ENCODE measurements around the gene TAS2R42. TPM values are rescaled to one million over a fixed set of nuclear protein-coding genes. Genes with fewer than 3 reads are reported as not detected.

The TAS2R42 gene
- total RNA-seq, 1 experiment from 2014 or later, result not detected

DNA sequence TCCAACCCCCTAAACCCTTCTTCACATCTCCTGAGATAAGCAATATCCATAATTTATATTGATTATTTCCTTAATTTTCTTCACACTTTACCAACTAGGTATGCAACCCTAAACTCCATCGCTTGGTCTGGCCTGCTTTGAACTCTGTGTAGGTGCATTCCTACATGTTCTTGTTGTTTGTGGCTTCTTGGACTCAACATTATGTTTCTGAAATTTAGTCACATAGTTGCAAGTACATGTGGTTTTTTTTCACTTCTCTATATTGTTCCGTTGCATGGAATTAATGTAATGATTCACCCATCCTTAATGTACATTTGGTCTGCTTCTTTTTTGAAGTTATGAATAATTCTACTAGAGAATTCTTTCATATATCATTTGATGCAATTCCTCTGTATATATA is 50.7 kb downstream of the TAS2R42 start:
- Histone ChIP-seq H3K36me3 (ENCODE audit: insufficient read depth, low read length) (peaks cover 3% of the 10 kb centered on the region), H3K27me3 (ENCODE audit: low read length) (no peaks in the 10 kb centered on the region), H3K4me1 (ENCODE audit: low read length) (peaks cover 6% of the 10 kb centered on the region; the same call in 1 of the 2 replicates), H3K9me2 (replicated peaks; ENCODE audit: insufficient read depth, low read length) (no peaks in the 10 kb centered on the region), H2AFZ (ENCODE audit: low read length) (no peak overlapping the region), H3K27ac (ENCODE audit: low read length) (no peak overlapping the region), H3K9ac (ENCODE audit: low read length) (no peak overlapping the region), H3K79me2 (ENCODE audit: low read length) (peaks cover 94% of the 10 kb centered on the region), H3K9me3 (ENCODE audit: low read length) (no peaks in the 10 kb centered on the region), H3K4me3 (ENCODE audit: low read length) (no peak overlapping the region), H3K4me2 (ENCODE audit: low read depth, low read length, poor library complexity, severe bottlenecking) (no peak overlapping the region), H4K20me1 (ENCODE audit: insufficient read depth, low read depth, low read length) (no peaks in the 10 kb centered on the region)
- DNase-seq, result no peak

Other genes with a start within 250 kb of the TAS2R42 start
- gene TAS2R14, start 247.7 kb downstream of the TAS2R42 start, total RNA-seq (2014; rRNA removed; shearing (Covaris generic); ENCODE audit: low replicate concordance), result 3.9 and 12.6 TPM in 2 replicates
- 3.9 and 12.0 TPM in 2 replicates for gene TAS2R50, start 200.0 kb downstream of the TAS2R42 start, total RNA-seq (2014; rRNA removed; shearing (Covaris generic); ENCODE audit: low replicate concordance)
- 4.0 and 18.2 TPM in 2 replicates for gene TAS2R20, start 188.6 kb downstream of the TAS2R42 start, total RNA-seq (2014; rRNA removed; shearing (Covaris generic); ENCODE audit: low replicate concordance)
- gene TAS2R19, start 164.3 kb downstream of the TAS2R42 start, total RNA-seq (2014; rRNA removed; shearing (Covaris generic); ENCODE audit: low replicate concordance), result 3.5 and 16.4 TPM in 2 replicates
- 9.5 and 18.0 TPM in 2 replicates for gene TAS2R31, start 155.5 kb downstream of the TAS2R42 start, total RNA-seq (2014; rRNA removed; shearing (Covaris generic); ENCODE audit: low replicate concordance)
- gene TAS2R46, start 124.6 kb downstream of the TAS2R42 start, total RNA-seq (2014; rRNA removed; shearing (Covaris generic); ENCODE audit: low replicate concordance), result 0.83 and 6.3 TPM in 2 replicates
- 0.90 and 7.6 TPM in 2 replicates for gene TAS2R43, start 94.6 kb downstream of the TAS2R42 start, total RNA-seq (2014; rRNA removed; shearing (Covaris generic); ENCODE audit: low replicate concordance)
- 6.0 and 13.9 TPM in 2 replicates for gene TAS2R30, start 52.3 kb downstream of the TAS2R42 start, total RNA-seq (2014; rRNA removed; shearing (Covaris generic); ENCODE audit: low replicate concordance)
- gene SMIM10L1, start 15.7 kb downstream of the TAS2R42 start, total RNA-seq (2014; rRNA removed; shearing (Covaris generic); ENCODE audit: low replicate concordance), result 4.9 and 9.0 TPM in 2 replicates
- gene PRB3, start 82.8 kb upstream of the TAS2R42 start, total RNA-seq (2014; rRNA removed; shearing (Covaris generic); ENCODE audit: low replicate concordance), result not detected in 2 replicates
- gene PRB4, start 123.5 kb upstream of the TAS2R42 start, total RNA-seq (2014; rRNA removed; shearing (Covaris generic); ENCODE audit: low replicate concordance), result not detected in 2 replicates
- gene PRB2, start 208.6 kb upstream of the TAS2R42 start, total RNA-seq (2014; rRNA removed; shearing (Covaris generic); ENCODE audit: low replicate concordance), result not detected in 2 replicates